Breast epithelium (tissue), 3 donors: ENCODE measurements around the gene OTOG.

Experiments used
- CTCF ChIP-seq, 3 donors: fragments of 450-650 bp; IDR thresholded peaks; one replicate each; pipeline ENCODE4 v1.5.1; 2016 to 2017; ENCODE audit warnings: antibody characterized with exemption in 3 of 3, mild to moderate bottlenecking in 3 of 3, moderate library complexity in 3 of 3
- POLR2A ChIP-seq: fragments of 450-650 bp; IDR thresholded peaks from one replicate; pipeline ENCODE4 v1.6.1; 2016; ENCODE audit warnings: antibody characterized with exemption, mild to moderate bottlenecking, moderate library complexity

GRCh38 chr11:17604915-17605233, 57.8 kb downstream of the OTOG start:
- no peak for TF ChIP-seq CTCF (IDR thresholded peaks at IDR 0.05)
- no peak for TF ChIP-seq POLR2A
